IPS-18c (cell line): ENCODE data around the gene SPTBN5.

ENCODE experiments used
- H3K4me3 ChIP-seq: 2 replicates; pipeline ENCODE4 v1.7.0; 2013; ENCODE audit warnings: low read depth, mild to moderate bottlenecking, low read length, moderate library complexity; ENCODE audit not compliant: insufficient read depth
- H3K9me3 ChIP-seq: one replicate; pipeline ENCODE4 v1.6.1; 2013; ENCODE audit warnings: mild to moderate bottlenecking, low read length, moderate library complexity; ENCODE audit not compliant: control insufficient read depth, insufficient read depth

Gene SPTBN5

GRCh38 chr15:41880156-41880877 is 13.5 kb downstream of the SPTBN5 start:
- Histone ChIP-seq H3K4me3 (no peak overlapping the region), H3K9me3 (no peaks in the 10 kb centered on the region)

- no peak overlapping the region for H3K4me3 ChIP-seq
- H3K9me3 ChIP-seq = no peaks in the 10 kb centered on the region
Measured at GRCh38 chr15:41879321-41879845, 14.5 kb downstream of the SPTBN5 start.

DNA sequence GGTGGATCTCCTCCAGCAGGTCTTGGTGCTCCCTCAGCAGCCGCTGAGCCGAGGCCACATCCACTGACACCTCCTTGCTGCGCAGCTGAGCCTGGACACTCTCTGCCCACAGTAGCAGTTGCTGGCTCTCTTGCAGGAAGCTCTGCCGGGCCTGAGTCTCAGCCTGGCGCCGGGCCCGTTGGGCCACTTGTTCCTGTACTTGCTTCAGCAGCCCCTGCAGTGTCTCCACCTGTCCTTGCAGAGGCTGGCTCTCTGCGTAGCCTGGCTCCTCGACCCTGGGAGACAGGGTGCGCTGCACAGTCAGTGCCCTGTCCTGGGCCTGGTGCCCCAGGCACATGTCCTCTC is 15.5 kb downstream of the SPTBN5 start:
- no peaks in the 10 kb centered on the region for H3K9me3 ChIP-seq
- H3K4me3 ChIP-seq = no peak overlapping the region

DNA sequence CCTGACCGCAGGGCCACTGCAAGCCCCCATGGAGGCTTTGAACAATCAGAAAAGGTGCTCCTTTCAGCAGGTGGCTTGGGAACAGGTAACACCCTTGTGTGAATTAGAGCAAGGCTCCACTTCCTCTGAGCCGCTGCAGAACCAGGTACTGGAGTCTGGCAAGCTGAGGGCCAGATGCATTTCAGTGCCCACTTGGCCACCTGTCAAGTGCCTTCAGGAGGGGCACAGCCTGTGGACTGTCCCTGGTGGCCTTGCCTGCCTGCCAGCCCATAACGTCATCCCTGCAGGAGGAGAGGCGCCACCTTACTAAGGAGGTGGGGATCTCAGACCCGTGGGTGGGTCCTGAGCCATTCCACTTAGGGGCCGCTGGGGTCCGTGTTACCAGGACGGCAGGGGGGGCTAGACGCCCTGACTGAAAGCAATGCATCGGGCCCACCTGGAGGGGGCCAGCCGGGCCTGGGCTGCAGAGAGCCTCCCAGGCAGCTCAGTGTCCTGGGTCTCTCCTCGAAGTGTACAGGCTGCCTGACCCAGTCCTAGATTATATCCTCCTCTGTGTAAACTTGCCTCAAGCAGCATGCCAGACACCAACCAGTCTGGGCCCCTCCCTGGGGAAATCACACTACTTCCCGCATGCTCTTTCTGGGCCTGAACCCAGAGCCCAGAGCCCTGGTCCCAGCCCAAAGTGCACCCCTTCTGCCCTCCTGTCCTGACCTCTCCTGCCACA is 16.1 kb downstream of the SPTBN5 start:
- Histone ChIP-seq H3K4me3 (no peak overlapping the region), H3K9me3 (no peaks in the 10 kb centered on the region)

DNA sequence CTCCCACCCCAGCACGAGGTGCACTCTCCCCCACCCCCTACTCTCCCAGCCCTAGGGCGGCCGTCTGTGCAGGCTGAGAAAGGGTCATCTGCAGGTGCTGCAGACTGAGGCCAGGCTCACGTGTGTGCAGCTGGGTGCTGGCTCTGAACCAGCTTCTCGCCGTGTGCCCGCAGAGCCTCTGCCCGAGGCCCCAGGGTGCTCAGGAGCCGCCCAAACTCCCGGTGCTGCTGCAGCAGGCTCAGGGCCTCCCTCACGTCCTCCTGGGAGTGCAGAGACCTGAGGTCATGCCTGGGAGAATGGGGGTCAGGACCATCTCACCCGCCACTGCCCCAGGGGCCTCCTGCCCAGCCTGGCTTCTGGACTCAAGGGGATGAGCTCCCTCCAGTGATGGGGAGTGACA is 17.2 kb downstream of the SPTBN5 start:
- Histone ChIP-seq H3K4me3 (no peak overlapping the region), H3K9me3 (no peaks in the 10 kb centered on the region)

DNA sequence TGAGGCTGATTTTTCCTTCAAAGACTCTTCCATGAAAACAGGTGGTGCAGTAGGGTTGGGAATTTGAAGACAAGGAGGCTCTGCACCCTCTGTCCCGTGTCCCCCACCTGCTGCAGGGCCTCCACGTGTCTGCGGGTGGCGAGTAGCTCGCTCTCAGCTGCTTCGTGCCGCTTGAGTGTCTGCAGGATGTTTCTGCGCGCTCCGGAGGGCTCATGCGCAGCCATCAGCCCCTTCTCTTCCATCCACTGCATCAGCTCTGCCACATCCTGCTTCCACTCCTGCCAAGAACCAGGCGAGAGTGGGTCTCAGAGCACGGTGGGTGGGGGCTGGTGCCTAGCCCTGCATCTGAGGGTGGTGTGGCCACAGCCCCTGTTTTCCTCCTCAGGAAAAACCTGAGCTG is 17.8 kb downstream of the SPTBN5 start:
- Histone ChIP-seq H3K4me3 (no peak overlapping the region), H3K9me3 (no peaks in the 10 kb centered on the region)

DNA sequence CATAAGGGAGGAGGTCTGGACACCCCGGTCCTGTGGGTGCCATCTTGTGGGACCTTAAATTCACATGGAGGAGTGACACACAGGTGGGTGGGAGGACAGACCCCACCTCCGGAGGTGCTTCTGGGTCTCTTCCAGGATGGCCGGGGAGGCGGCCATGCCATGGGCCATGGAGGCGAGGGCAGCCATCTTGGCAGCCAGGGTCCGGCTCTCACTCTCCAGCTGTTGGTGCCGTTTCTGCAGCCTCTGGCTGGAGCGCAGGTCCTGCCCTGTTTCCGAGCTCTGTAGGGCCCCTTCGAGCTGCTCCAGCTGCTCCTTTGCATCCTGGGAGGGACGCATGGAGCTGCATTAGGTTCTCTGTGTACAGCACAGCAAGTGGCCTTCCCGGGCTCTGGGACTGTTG is 19.1 kb downstream of the SPTBN5 start:
- no peaks in the 10 kb centered on the region for H3K9me3 ChIP-seq
- no peak overlapping the region for H3K4me3 ChIP-seq

- H3K9me3 ChIP-seq = no peaks in the 10 kb centered on the region
- H3K4me3 ChIP-seq = no peak overlapping the region
Measured at GRCh38 chr15:41873711-41874110, 20.1 kb downstream of the SPTBN5 start.

GRCh38 chr15:41872166-41872747 is 21.6 kb downstream of the SPTBN5 start:
- H3K9me3 ChIP-seq = no peaks in the 10 kb centered on the region
- H3K4me3 ChIP-seq = no peak overlapping the region

- no peak overlapping the region for H3K4me3 ChIP-seq
- peaks cover under 1% of the 10 kb centered on the region for H3K9me3 ChIP-seq
Measured at GRCh38 chr15:41871175-41871905, 22.5 kb downstream of the SPTBN5 start.

GRCh38 chr15:41870689-41871081 is 23.2 kb downstream of the SPTBN5 start:
- peaks cover 2% of the 10 kb centered on the region for H3K9me3 ChIP-seq

DNA sequence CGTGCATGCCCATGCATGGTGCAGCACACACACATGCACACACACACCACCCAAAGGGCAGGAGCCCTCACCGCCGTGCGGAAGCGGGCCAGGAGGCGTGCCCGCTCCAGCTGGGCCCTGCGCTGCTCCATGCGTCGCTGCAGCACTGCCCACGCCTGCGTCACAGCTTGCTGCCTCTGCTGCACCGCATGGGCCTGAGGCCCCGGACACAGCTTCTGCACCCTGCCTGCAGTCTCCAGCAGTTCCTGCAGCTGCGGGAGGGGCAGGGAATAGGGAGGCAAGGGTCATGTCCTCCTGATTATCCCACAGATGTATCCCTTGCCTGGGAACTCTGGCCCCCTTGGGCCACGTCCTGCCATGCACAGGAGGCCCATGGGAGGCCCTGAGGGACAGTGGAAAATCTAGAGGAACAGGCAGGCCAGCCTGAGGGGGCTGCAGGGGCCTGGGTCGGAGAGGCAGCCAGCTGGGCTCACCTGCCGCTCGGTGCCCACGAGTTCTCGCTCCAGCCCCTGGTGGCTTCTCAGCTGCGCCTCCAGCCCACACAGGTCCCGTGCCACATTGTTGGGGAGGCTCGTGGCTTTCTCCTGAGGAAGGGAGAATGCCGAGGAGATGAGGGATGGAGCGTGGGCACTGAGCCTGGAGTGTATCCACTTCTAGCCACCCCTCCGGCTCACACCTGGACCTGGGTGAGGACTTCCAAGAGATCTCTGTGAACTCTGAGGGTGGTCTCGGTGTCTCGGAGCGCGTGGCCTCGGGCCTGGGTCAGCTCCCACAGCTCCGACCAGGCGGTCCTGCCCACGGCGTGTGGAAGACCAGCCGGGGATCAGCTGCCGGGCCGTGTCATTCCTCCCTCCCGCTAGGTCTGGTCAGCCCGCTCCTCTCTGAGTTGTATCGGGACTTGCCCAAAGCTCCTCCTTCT is 23.8 kb downstream of the SPTBN5 start:
- Histone ChIP-seq H3K4me3 (no peak overlapping the region), H3K9me3 (peaks cover 2% of the 10 kb centered on the region)

More at GRCh38 chr15:41870689-41871081, 23.2 kb downstream of the SPTBN5 start:
- H3K4me3 ChIP-seq = no peak overlapping the region

GRCh38 chr15:41868321-41868720 is 25.5 kb downstream of the SPTBN5 start:
- Histone ChIP-seq H3K4me3 (no peak overlapping the region), H3K9me3 (peaks cover 2% of the 10 kb centered on the region)

DNA sequence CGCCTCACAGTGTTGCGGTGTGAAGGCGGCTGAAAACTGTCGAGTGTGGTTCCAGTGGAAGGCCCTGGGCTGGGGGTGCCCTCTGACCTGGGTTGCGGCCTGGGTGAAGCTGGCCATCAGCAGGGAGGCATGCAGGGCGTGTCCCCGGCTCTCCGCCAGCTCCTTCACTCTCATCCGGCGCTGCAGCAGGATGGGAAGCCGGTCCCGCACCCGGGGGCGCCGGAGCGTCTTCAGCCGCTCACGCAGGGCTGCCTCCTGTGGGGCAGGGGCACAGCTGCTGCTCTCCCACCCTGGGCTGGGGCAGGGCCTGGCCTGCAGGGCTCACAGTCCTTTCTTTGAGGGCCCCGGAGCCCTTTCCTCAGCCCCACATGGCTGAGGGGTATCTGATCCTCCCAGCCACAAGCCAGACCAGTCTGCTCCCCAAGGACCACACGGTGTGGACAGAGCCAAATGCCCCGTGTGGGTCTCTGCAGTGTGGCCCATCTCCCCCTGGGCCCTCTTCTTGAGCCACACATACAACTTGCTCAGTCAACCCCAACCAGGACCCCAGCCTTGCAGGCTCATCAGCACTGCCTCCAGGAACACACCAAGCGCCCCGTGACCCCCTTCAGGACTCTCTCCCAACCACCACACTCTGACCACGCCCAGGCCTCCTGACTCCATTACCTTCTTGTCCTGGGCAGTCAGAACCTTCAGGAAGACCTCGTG is 26.8 kb downstream of the SPTBN5 start:
- H3K9me3 ChIP-seq = peaks cover 2% of the 10 kb centered on the region
- no peak overlapping the region for H3K4me3 ChIP-seq

DNA sequence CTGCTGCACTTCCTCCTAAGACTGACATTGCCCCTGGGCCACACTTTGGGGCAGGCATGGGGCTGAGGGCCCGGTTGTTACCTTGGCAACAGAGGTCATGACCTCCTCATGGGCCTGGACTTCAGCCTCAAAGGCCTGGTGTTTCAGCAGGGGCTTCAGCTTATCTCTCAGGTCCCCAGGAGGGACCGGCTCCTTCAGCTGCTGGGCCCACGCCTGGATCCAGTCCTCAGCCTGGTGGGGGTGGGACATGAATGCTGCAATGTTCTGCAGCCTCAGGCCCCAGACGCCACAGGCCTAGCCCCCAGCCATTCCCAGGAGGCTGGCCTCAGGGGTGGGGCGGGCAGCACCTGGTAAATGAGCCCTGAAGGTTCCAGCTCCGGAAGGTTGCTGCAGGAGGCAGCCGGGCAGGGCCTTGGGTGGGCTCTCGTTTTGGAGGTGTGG is 27.6 kb downstream of the SPTBN5 start:
- Histone ChIP-seq H3K4me3 (no peak overlapping the region), H3K9me3 (peaks cover 2% of the 10 kb centered on the region)

DNA sequence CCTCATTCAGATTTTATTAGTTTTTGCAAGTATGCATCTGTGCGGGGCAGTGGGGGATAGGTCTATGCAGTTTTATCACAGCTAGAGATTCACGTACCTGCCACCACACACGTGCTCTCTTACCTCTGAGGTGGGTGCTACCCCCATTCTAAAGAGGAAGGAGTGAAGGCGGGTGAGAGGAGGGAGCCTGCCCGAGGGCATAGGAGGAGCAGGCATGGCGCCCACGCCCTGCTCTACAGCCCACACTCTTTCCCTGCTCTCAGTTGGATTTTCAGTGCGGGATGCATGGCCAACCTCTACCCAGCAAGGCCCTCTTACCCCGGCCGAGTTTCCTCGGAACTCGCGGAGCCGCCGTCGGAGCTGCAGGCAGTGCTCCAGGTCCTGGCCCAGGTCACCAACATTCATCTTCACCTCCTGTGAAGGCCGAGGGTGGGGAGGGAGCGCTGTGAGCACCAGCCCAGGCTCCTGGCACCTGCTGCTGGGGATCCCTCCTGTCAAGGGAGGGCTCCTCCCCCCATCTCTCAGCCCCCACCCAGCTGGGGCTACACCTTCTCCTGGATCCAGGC is 28.3 kb downstream of the SPTBN5 start:
- Histone ChIP-seq H3K9me3 (peaks cover 2% of the 10 kb centered on the region), H3K4me3 (no peak overlapping the region)
